Measurements from ENCODE around the gene APH1A. TPM values are rescaled to one million over a fixed set of nuclear protein-coding genes. Genes with fewer than 3 reads are reported as not detected.

The APH1A gene
- total RNA-seq, 1 experiment from 2014 or later: 115 TPM

Other genes starting within 250 kb of the APH1A start
- gene VPS45, start 201.2 kb downstream of the APH1A start, total RNA-seq (2021): 31.8 and 31.9 TPM in 2 replicates
- 47.6 and 48.1 TPM in 2 replicates for gene PLEKHO1, start 119.1 kb downstream of the APH1A start, total RNA-seq (2021)
- gene ANP32E, start 32.9 kb downstream of the APH1A start, total RNA-seq (2021): 103 and 106 TPM in 2 replicates
- gene CA14, start 11.2 kb downstream of the APH1A start, total RNA-seq (2021): 42.0 and 43.2 TPM in 2 replicates
- 20.8 and 21.3 TPM in 2 replicates for gene C1orf54, start 3.8 kb upstream of the APH1A start, total RNA-seq (2021)
- gene CIART, start 13.5 kb upstream of the APH1A start, total RNA-seq (2021): 15.6 TPM in 2 replicates
- 113 and 114 TPM in 2 replicates for gene MRPS21, start 24.8 kb upstream of the APH1A start, total RNA-seq (2021)
- 82.3 and 86.1 TPM in 2 replicates for gene PRPF3, start 52.5 kb upstream of the APH1A start, total RNA-seq (2021)
- gene RPRD2, start 95.1 kb upstream of the APH1A start, total RNA-seq (2021): 37.9 and 39.0 TPM in 2 replicates
- gene TARS2, start 218.4 kb upstream of the APH1A start, total RNA-seq (2021): 36.5 and 38.8 TPM in 2 replicates
- 0.88 and 1.4 TPM in 2 replicates for gene ECM1, start 239.1 kb upstream of the APH1A start, total RNA-seq (2021)
- not detected in 2 replicates for gene FALEC, start 246.7 kb upstream of the APH1A start, total RNA-seq (2021)

Data from H9 (cell line).